B cell (primary cell): ENCODE results near the gene UNC79. TPM values are rescaled to one million over a fixed set of nuclear protein-coding genes. Genes with fewer than 3 reads are reported as not detected.

Experiments
- ATAC-seq: fragments of 200-7000 bp; cut with Tn5 transposase; one replicate; pipeline ENCODE4 v1.10.0; 2021; ENCODE audit warnings: low read depth, mild to moderate bottlenecking, moderate number of reproducible peaks, moderate library complexity
- CTCF ChIA-PET: fragments of 350-600 bp; sonication (Branson Sonifier 250); formaldehyde crosslinking; loops from one replicate; lab custom pipeline; 2021; ENCODE audit warnings: antibody characterized with exemption, inconsistent platforms; lab: Charles Lee
- POLR2A ChIA-PET: fragments of 350-600 bp; sonication (Branson Sonifier 250); formaldehyde crosslinking; loops from one replicate; lab custom pipeline; 2021; ENCODE audit warnings: antibody characterized with exemption; lab: Charles Lee
- DNase-seq: peaks from one replicate; pipeline ENCODE4 v3.0.0; 2013
- H2AFZ ChIP-seq: 2 replicates; pipeline ENCODE4 v1.6.1; 2012; ENCODE audit warnings: mild to moderate bottlenecking, low read depth, low read length; ENCODE audit not compliant: insufficient read depth, poor library complexity, severe bottlenecking
- H3K27ac ChIP-seq, 2 donors: 1 replicate in 1 of 2; 2 replicates in 1 of 2; pipeline ENCODE4 v1.5.1; 2012 to 2013; ENCODE audit warnings: low read length in 2 of 2, mild to moderate bottlenecking in 2 of 2, moderate library complexity in 1 of 2
- H3K27me3 ChIP-seq, 4 experiments: fragments of 200-600 bp in 1 of 4; sonication (generic) in 1 of 4; replicated peaks in 1 of 4; 1 replicate in 2 of 4; 2 replicates in 2 of 4; pipeline versions ENCODE4 v1.6.1 to v1.7.0; 2013 to 2016; ENCODE audit warnings: low read length in 3 of 4, mild to moderate bottlenecking in 2 of 4, mixed read lengths in 1 of 4, moderate library complexity in 1 of 4; ENCODE audit not compliant: insufficient read depth in 4 of 4, control insufficient read depth in 3 of 4; ENCODE audit errors: control extremely low read depth in 1 of 4
- H3K36me3 ChIP-seq, 2 experiments: replicated peaks in 1 of 2; 1 replicate in 1 of 2; 2 replicates in 1 of 2; pipeline versions ENCODE4 v1.6.1 to v1.7.1; 2013; ENCODE audit warnings: low read length in 1 of 2; ENCODE audit not compliant: insufficient read depth in 2 of 2, control insufficient read depth in 1 of 2; ENCODE audit errors: control extremely low read depth in 1 of 2, extremely low read depth in 1 of 2
- H3K4me1 ChIP-seq, 2 donors: fragments of 200-600 bp in 1 of 2; sonication (generic) in 1 of 2; 1 replicate in 1 of 2; 2 replicates in 1 of 2; pipeline versions ENCODE4 v1.5.1 to v1.6.1; 2013 to 2017; ENCODE audit warnings: low read length in 2 of 2; ENCODE audit not compliant: control insufficient read depth in 2 of 2, insufficient read depth in 2 of 2
- H3K4me2 ChIP-seq: replicated peaks from 2 replicates; pipeline ENCODE3; 2012; ENCODE audit warnings: mild to moderate bottlenecking, low read depth, low read length; ENCODE audit not compliant: poor library complexity, severe bottlenecking
- H3K4me3 ChIP-seq, 5 experiments: fragments of 200-600 bp in 1 of 5; sonication (generic) in 1 of 5; 1 replicate in 3 of 5; 2 replicates in 2 of 5; pipeline versions ENCODE4 v1.5.1 to v1.7.0; 2011 to 2016; ENCODE audit warnings: low read length in 4 of 5, mild to moderate bottlenecking in 4 of 5, low read depth in 2 of 5, control low read depth in 1 of 5, moderate library complexity in 1 of 5; ENCODE audit not compliant: insufficient read depth in 1 of 5; ENCODE audit errors: control extremely low read depth in 1 of 5, extremely low read depth in 1 of 5
- H3K79me2 ChIP-seq: fragments of 200-600 bp; sonication (generic); one replicate; pipeline ENCODE4 v1.6.0; 2016; ENCODE audit warnings: low read length; ENCODE audit not compliant: control insufficient read depth, insufficient read depth
- H3K9ac ChIP-seq: fragments of 200-600 bp; sonication (generic); 2 replicates; pipeline ENCODE4 v1.6.1; 2017; ENCODE audit warnings: mild to moderate bottlenecking, low read length, moderate library complexity
- H3K9me3 ChIP-seq, 3 donors: one replicate each; pipeline versions ENCODE4 v1.6.1 to v1.7.1; 2013; ENCODE audit warnings: low read length in 2 of 3; ENCODE audit not compliant: control insufficient read depth in 2 of 3, insufficient read depth in 1 of 3; ENCODE audit errors: control extremely low read depth in 1 of 3
- H4K20me1 ChIP-seq: 2 replicates; pipeline ENCODE4 v1.6.0; 2012; ENCODE audit warnings: mild to moderate bottlenecking, low read length; ENCODE audit not compliant: insufficient read depth, control insufficient read depth, poor library complexity, severe bottlenecking
- H3K27ac Mint-ChIP-seq: one replicate; pipeline ENCODE4 v1.8.0; 2021; ENCODE audit warnings: mixed read lengths
- H3K27me3 Mint-ChIP-seq: one replicate; pipeline ENCODE4 v1.8.0; 2021; ENCODE audit warnings: mixed read lengths
- H3K4me1 Mint-ChIP-seq: one replicate; pipeline ENCODE4 v1.8.0; 2021; ENCODE audit warnings: mixed read lengths
- H3K4me3 Mint-ChIP-seq: one replicate; pipeline ENCODE4 v1.8.0; 2021; ENCODE audit warnings: mixed read lengths
- H3K9me3 Mint-ChIP-seq: one replicate; pipeline ENCODE4 v1.8.0; 2022; ENCODE audit warnings: mixed read lengths; ENCODE audit not compliant: insufficient read depth
- EZH2 ChIP-seq: IDR thresholded peaks from 2 replicates; pipeline ENCODE4 v1.6.1; 2012; ENCODE audit warnings: borderline replicate concordance, low read depth, mild to moderate bottlenecking, moderate library complexity, low read length; ENCODE audit not compliant: insufficient read depth, poor library complexity, severe bottlenecking
- WGBS: methylation state at CpG from one replicate; pipeline ENCODE4 v1.1.5; 2013; ENCODE audit warnings: missing lambda C conversion rate; ENCODE audit not compliant: insufficient coverage; 5-methylcytosine and 5-hydroxymethylcytosine counted together
- intact Hi-C: fragments of 100-400 bp; cut with micrococcal nuclease; formaldehyde crosslinking; loops from one replicate; pipeline ENCODE4 v1.10.0; 2022
- polyA plus RNA-seq: library from polyadenylated mRNA; depleted of rRNA; stranded (reverse); fragments of >200 nt; gene quantifications from 2 replicates; pipeline ENCODE4 v1.2.3, GENCODE V29; 2012
- total RNA-seq, 2 donors: library from RNA; stranded (reverse); fragments of 120-200 nt in 1 of 2; gene quantifications; 1 replicate in 1 of 2; 2 replicates in 1 of 2; pipeline versions ENCODE4 v1.2.3 to v1.2.4, GENCODE V29; 2013 to 2022
- TF ChIP-seq, protein P1 (sequence below): fragments of 200-600 bp; IDR thresholded peaks from one replicate; pipeline ENCODE4 v1.8.0; 2022; ENCODE audit warnings: antibody characterized with exemption, mild to moderate bottlenecking

UNC79 gene
- total and polyA plus RNA-seq, 2 donors (not counting 1 experiment from before 2014, with no cell fraction given): 0.04 to 0.15 TPM

GRCh38 chr14:93701562-93701961, 270.8 kb downstream of the UNC79 start:
- peaks cover 0 to 7% (median 0%) of the 10 kb centered on the region in 3 donors for H3K9me3 ChIP-seq
- ChIA-PET CTCF (no interaction called here), POLR2A (no interaction called here)
- H3K27me3 Mint-ChIP-seq: peaks cover 21% of the 10 kb centered on the region
- no peaks in the 10 kb centered on the region for H4K20me1 ChIP-seq
- no peaks in the 10 kb centered on the region for H3K9me3 Mint-ChIP-seq
- no peaks in the 10 kb centered on the region for H3K36me3 ChIP-seq
- H3K27me3 ChIP-seq: no peaks in the 10 kb centered on the region
- no peaks in the 10 kb centered on the region for H3K79me2 ChIP-seq
- H2AFZ ChIP-seq: no peak overlapping the region
- no peak overlapping the region for H3K4me3 Mint-ChIP-seq
- WGBS: no CpG with 5 or more reads among the region's 2 CpGs
- H3K9ac ChIP-seq: no peak overlapping the region
- H3K4me2 ChIP-seq: no peak overlapping the region
- H3K4me1 Mint-ChIP-seq: no peaks in the 10 kb centered on the region
- intact Hi-C loops: no loop called here
- no peak overlapping the region for H3K4me3 ChIP-seq
- no peak for DNase-seq
- no peak overlapping the region for H3K27ac ChIP-seq
- no peak for TF ChIP-seq EZH2
- TF ChIP-seq, protein P1, sequence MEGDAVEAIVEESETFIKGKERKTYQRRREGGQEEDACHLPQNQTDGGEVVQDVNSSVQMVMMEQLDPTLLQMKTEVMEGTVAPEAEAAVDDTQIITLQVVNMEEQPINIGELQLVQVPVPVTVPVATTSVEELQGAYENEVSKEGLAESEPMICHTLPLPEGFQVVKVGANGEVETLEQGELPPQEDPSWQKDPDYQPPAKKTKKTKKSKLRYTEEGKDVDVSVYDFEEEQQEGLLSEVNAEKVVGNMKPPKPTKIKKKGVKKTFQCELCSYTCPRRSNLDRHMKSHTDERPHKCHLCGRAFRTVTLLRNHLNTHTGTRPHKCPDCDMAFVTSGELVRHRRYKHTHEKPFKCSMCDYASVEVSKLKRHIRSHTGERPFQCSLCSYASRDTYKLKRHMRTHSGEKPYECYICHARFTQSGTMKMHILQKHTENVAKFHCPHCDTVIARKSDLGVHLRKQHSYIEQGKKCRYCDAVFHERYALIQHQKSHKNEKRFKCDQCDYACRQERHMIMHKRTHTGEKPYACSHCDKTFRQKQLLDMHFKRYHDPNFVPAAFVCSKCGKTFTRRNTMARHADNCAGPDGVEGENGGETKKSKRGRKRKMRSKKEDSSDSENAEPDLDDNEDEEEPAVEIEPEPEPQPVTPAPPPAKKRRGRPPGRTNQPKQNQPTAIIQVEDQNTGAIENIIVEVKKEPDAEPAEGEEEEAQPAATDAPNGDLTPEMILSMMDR: no peak
- no peak overlapping the region for H3K27ac Mint-ChIP-seq
- ATAC-seq: no peak
- no peaks in the 10 kb centered on the region for H3K4me1 ChIP-seq

DNA sequence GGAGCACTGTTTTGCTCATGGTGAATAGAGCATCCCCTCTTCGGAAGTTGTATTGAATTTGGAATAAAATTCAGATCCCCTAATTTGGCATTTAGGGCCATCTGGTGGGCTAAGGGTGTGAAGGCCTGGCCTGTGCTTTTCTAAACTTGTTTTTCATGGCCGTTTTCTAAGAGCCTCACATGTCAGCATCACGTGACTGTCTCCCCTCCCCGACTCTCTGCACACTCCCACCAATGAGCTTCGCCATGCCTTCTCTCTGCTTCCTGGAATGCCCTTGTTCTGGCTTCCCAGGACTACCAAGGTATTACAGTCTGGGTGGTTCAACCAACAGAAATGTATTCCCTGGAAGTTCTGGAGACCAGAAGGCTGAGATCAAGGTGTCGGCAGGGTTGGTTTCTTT, 272.2 kb downstream of the UNC79 start:
- intact Hi-C loops: no loop called here
- no peak for ATAC-seq
- Histone ChIP-seq H2AFZ (no peak overlapping the region), H3K36me3 (no peaks in the 10 kb centered on the region), H3K27ac (no peak overlapping the region), H3K9me3 (peaks cover 0 to 4% (median 0%) of the 10 kb centered on the region in 3 donors), H4K20me1 (no peaks in the 10 kb centered on the region), H3K27me3 (no peaks in the 10 kb centered on the region), H3K4me3 (no peak overlapping the region), H3K79me2 (no peaks in the 10 kb centered on the region), H3K4me1 (no peaks in the 10 kb centered on the region), H3K9ac (no peak overlapping the region), H3K4me2 (no peak overlapping the region)
- H3K27me3 Mint-ChIP-seq: peaks cover 21% of the 10 kb centered on the region
- H3K4me3 Mint-ChIP-seq: no peak overlapping the region
- CTCF ChIA-PET: no interaction called here
- H3K9me3 Mint-ChIP-seq: no peaks in the 10 kb centered on the region
- no peak overlapping the region for H3K27ac Mint-ChIP-seq
- POLR2A ChIA-PET: no interaction called here
- WGBS: 80% methylated on average over 5 of the region's 6 CpGs
- no peak for DNase-seq
- TF ChIP-seq, protein P1: no peak
- no peak for TF ChIP-seq EZH2
- no peaks in the 10 kb centered on the region for H3K4me1 Mint-ChIP-seq
